ENCODE data around the gene FHIT.
"Not testable (repeated sequence)": the region's sequence is repeated elsewhere in the genome, so short reads cannot be mapped to it uniquely, and the experiment has no call there.

The FHIT gene

DNA sequence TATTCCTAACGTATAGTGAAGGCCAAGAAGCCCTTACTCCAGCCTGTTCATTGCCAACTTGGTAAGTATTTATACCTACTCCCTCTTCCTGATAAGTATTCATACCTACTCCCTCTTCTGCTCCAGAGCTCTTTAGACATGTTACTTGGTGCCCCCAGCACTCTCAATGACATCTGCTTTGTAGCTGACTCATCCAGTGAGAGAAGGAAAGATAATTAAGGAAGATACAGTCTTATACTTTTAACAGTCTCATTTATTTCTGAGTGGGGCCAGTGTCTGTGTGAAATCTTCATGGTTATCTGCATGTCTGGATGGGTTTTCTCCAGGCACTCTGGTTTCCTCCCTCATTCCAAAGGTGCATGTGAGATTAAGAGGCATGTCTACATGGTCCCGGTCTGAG, 698.7 kb downstream of the FHIT start:
- H3K27ac ChIP-seq: no peak overlapping the region
- TF ChIP-seq CTCF (IDR thresholded peaks at IDR 0.05): no peak
- no peaks in the 10 kb centered on the region for H3K36me3 ChIP-seq
- H3K4me1 ChIP-seq (ENCODE audit: control insufficient read depth in 1 of 2, insufficient read depth in 1 of 2, low read depth in 1 of 2, low read length in 1 of 2): no peaks in the 10 kb centered on the region
- no peak overlapping the region for H3K4me3 ChIP-seq (ENCODE audit: low read depth in 1 of 2, low read length in 1 of 2)
- H3K9me3 ChIP-seq: no peaks in the 10 kb centered on the region
- no peaks in the 10 kb centered on the region for H3K27me3 ChIP-seq

DNA sequence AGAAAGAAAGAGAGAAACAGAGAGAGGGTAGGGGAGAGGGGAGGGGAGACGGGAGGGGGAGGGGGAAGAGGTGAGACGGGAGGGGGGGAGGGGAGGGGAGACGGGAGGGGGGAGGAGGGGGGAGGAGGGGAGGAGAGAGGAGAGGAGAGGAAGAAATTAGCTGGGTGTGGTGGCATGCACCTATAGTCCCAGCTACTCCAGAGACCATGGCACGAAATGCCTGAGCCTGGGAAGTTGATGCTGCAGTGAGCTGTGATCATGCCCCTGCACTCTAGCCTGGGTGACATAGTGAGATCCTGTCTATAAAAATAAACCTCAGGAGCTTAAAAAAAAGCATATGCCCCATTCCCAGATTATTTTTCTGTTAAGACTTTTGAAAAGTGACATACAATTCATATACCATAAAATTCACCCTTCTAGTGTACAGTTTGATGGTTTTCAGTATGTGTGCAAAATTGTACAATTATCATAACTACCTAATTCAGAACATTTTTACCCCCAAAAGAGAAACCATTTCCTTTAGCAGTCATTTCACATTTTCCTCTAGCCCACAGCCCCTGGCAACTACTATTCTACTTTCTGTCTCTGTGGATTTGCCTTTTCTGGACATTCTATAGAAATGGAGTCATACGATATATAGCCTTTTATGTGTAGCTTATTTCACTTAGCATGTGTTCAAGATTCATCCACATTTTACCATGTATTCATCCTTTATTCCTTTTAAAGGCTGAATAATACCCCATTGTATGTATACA, 699.6 kb downstream of the FHIT start:
- H3K4me3 ChIP-seq (ENCODE audit: low read depth in 1 of 2, low read length in 1 of 2): no peak overlapping the region
- H3K36me3 ChIP-seq: no peaks in the 10 kb centered on the region
- H3K4me1 ChIP-seq (ENCODE audit: control insufficient read depth in 1 of 2, insufficient read depth in 1 of 2, low read depth in 1 of 2, low read length in 1 of 2): no peaks in the 10 kb centered on the region
- no peaks in the 10 kb centered on the region for H3K27me3 ChIP-seq
- no peak overlapping the region for H3K27ac ChIP-seq
- TF ChIP-seq CTCF (IDR thresholded peaks at IDR 0.05): no peak
- H3K9me3 ChIP-seq: no peaks in the 10 kb centered on the region

DNA sequence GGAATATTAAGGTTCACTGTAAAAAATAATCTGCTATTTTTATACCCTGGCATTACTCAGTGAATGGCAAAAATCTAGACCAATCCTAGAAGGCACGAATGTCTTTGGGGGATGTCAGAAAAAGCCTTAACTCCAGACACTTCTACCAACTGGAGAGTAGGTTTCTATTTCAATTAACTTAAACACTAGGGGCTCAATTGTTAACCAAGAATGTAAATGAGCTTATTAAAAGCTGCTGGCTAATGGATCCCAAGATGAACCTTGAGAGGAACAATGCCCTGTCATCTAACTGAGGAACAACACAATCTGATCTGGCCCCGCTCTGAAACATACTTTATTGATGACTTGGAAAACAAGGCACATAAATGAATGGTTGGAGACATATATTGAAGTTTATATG, 701.4 kb downstream of the FHIT start:
- no peaks in the 10 kb centered on the region for H3K4me1 ChIP-seq (ENCODE audit: control insufficient read depth in 1 of 2, insufficient read depth in 1 of 2, low read depth in 1 of 2, low read length in 1 of 2)
- H3K27me3 ChIP-seq: no peaks in the 10 kb centered on the region
- H3K9me3 ChIP-seq: no peaks in the 10 kb centered on the region
- no peaks in the 10 kb centered on the region for H3K36me3 ChIP-seq
- no peak overlapping the region for H3K4me3 ChIP-seq (ENCODE audit: low read depth in 1 of 2, low read length in 1 of 2)
- no peak overlapping the region for H3K27ac ChIP-seq
- no peak for TF ChIP-seq CTCF (IDR thresholded peaks at IDR 0.05)

DNA sequence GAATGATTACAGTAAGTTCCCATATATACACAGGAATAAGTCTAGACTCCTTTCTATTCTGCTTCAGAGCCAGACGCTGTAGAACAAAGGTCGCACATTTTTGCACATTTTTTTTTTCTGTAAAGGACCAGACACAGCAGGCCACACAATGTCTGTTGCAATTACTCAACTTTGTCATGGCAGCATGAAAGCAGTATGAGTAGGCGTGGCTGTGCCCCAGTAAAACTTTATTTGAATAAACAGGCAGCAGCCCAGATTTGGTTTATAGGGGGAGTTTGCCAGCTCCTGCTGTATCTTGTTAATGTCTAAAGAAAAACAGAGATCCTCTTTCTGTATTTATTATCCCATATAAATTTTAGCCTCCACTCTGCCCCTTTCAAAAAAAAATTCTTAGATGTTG, 708.3 kb downstream of the FHIT start:
- no peaks in the 10 kb centered on the region for H3K4me1 ChIP-seq (ENCODE audit: control insufficient read depth in 1 of 2, insufficient read depth in 1 of 2, low read depth in 1 of 2, low read length in 1 of 2)
- no peaks in the 10 kb centered on the region for H3K9me3 ChIP-seq
- TF ChIP-seq CTCF (IDR thresholded peaks at IDR 0.05): no peak
- no peak overlapping the region for H3K27ac ChIP-seq
- no peaks in the 10 kb centered on the region for H3K27me3 ChIP-seq
- no peaks in the 10 kb centered on the region for H3K36me3 ChIP-seq
- H3K4me3 ChIP-seq (ENCODE audit: low read depth in 1 of 2, low read length in 1 of 2): no peak overlapping the region

DNA sequence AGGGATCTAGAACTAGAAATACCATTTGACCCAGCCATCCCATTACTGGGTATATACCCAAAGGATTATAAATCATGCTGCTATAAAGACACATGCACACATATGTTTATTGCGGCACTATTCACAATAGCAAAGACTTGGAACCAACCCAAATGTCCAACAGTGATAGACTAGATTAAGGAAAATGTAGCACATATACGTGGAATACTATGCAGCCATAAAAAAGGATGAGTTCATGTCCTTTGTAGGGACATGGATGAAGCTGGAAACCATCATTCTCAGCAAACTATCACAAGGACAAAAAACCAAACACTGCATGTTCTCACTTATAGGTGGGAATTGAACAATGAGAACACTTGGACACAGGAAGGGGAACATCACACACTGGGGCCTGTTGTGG, 711.9 kb downstream of the FHIT start:
- H3K4me3 ChIP-seq (ENCODE audit: low read depth in 1 of 2, low read length in 1 of 2): not testable (repeated sequence)

DNA sequence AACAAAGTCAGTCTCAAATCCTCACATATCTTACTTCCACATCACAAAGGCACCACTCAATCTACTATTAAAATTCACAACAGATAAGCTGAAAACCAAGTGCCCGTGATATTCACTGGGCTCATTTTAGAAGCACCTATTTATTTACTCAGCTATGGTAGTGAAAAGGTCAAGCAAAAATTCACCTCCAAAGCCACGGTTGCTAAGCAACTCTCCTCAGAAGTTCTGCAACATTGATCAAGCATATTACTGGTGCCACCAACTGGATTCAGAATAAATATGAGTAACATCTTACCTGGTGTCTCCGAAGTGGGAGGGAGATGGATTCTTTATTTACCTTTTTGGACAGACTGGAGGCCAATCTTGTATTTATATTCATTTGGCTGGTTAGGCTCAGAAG, 714.8 kb downstream of the FHIT start:
- no peak overlapping the region for H3K4me3 ChIP-seq (ENCODE audit: low read depth in 1 of 2, low read length in 1 of 2)
- TF ChIP-seq CTCF (IDR thresholded peaks at IDR 0.05): no peak
- no peaks in the 10 kb centered on the region for H3K4me1 ChIP-seq (ENCODE audit: control insufficient read depth in 1 of 2, insufficient read depth in 1 of 2, low read depth in 1 of 2, low read length in 1 of 2)
- H3K36me3 ChIP-seq: no peaks in the 10 kb centered on the region
- no peaks in the 10 kb centered on the region for H3K27me3 ChIP-seq
- H3K27ac ChIP-seq: no peak overlapping the region
- no peaks in the 10 kb centered on the region for H3K9me3 ChIP-seq

More for the DNA sequence above, 711.9 kb downstream of the FHIT start:
- not testable (repeated sequence) for H3K36me3 ChIP-seq; H3K4me1 ChIP-seq (ENCODE audit: control insufficient read depth in 1 of 2, insufficient read depth in 1 of 2, low read depth in 1 of 2, low read length in 1 of 2); H3K27ac ChIP-seq; H3K9me3 ChIP-seq; H3K27me3 ChIP-seq

Measured in neutrophil (primary cell).